MM.1S (cell line): ENCODE measurements around the gene RNF212.
A peak's percentile ranks its signal among the peaks of the same experiment; 100 is the strongest.

ENCODE experiments used
- DNase-seq: peaks from one replicate; pipeline ENCODE4 v3.0.0-alpha.2; 2015
- H2AFZ ChIP-seq: fragments of 300-600 bp; sonication (generic); 2 replicates; pipeline ENCODE4 v1.6.0; 2016; ENCODE audit warnings: antibody characterized with exemption, low read length
- H3F3A ChIP-seq: fragments of 300-600 bp; sonication (generic); 2 replicates; pipeline ENCODE4 v1.6.1; 2016; ENCODE audit warnings: mild to moderate bottlenecking, antibody characterized with exemption, low read length, moderate library complexity, mixed read lengths; ENCODE audit not compliant: insufficient read depth
- H3K27ac ChIP-seq: fragments of 300-600 bp; sonication (generic); 2 replicates; pipeline ENCODE4 v1.5.1; 2016; ENCODE audit warnings: mild to moderate bottlenecking, low read length
- H3K27me3 ChIP-seq: fragments of 300-600 bp; sonication (generic); replicated peaks from 2 replicates; pipeline ENCODE4 v1.6.0; 2016; ENCODE audit warnings: low read length; ENCODE audit not compliant: insufficient read depth
- H3K36me3 ChIP-seq: fragments of 300-600 bp; sonication (generic); replicated peaks from 2 replicates; pipeline ENCODE4 v1.6.1; 2016; ENCODE audit warnings: mild to moderate bottlenecking, low read length, mixed read lengths; ENCODE audit not compliant: insufficient read depth
- H3K4me1 ChIP-seq: fragments of 300-600 bp; sonication (generic); 2 replicates; pipeline ENCODE4 v1.6.1; 2016; ENCODE audit warnings: low read length, mixed read lengths
- H3K4me2 ChIP-seq: fragments of 300-600 bp; sonication (generic); 2 replicates; pipeline ENCODE4 v1.6.0; 2016; ENCODE audit warnings: low read depth, low read length
- H3K4me3 ChIP-seq: fragments of 300-600 bp; sonication (generic); 2 replicates; pipeline ENCODE4 v1.5.1; 2016; ENCODE audit warnings: low read length, mixed read lengths
- H3K79me2 ChIP-seq: fragments of 300-600 bp; sonication (generic); 2 replicates; pipeline ENCODE4 v1.6.1; 2016; ENCODE audit warnings: mixed run types, low read length, mixed read lengths
- H3K9ac ChIP-seq: fragments of 300-600 bp; sonication (generic); 2 replicates; pipeline ENCODE4 v1.6.1; 2016; ENCODE audit warnings: low read length, mixed read lengths
- H3K9me2 ChIP-seq: fragments of 300-600 bp; sonication (generic); replicated peaks from 2 replicates; pipeline ENCODE4 v1.6.1; 2016; ENCODE audit warnings: mild to moderate bottlenecking, low read length, mixed read lengths; ENCODE audit not compliant: insufficient read depth
- H3K9me3 ChIP-seq: fragments of 300-600 bp; sonication (generic); replicated peaks from 2 replicates; pipeline ENCODE4 v1.6.1; 2016; ENCODE audit warnings: mild to moderate bottlenecking, low read length, mixed read lengths; ENCODE audit not compliant: insufficient read depth
- H4K20me1 ChIP-seq: fragments of 300-600 bp; sonication (generic); 2 replicates; pipeline ENCODE4 v1.6.1; 2016; ENCODE audit warnings: mild to moderate bottlenecking, low read length, moderate library complexity, mixed read lengths; ENCODE audit not compliant: insufficient read depth
- EZH2 ChIP-seq: fragments of 300-600 bp; sonication (generic); optimal IDR thresholded peaks from 2 replicates; pipeline ENCODE3; 2017; ENCODE audit warnings: low read depth, mild to moderate bottlenecking, antibody characterized with exemption, low read length, mixed read lengths
- EZH2phosphoT487 ChIP-seq: fragments of 300-600 bp; sonication (generic); IDR thresholded peaks from 2 replicates; pipeline ENCODE4 v1.6.1; 2018; ENCODE audit warnings: antibody characterized with exemption, low read length
- TF ChIP-seq, protein P1 (sequence below): fragments of 300-600 bp; sonication (generic); IDR thresholded peaks from 2 replicates; pipeline ENCODE4 v1.5.1; 2016; ENCODE audit warnings: antibody characterized with exemption, low read length, mixed read lengths

Gene RNF212

DNA sequence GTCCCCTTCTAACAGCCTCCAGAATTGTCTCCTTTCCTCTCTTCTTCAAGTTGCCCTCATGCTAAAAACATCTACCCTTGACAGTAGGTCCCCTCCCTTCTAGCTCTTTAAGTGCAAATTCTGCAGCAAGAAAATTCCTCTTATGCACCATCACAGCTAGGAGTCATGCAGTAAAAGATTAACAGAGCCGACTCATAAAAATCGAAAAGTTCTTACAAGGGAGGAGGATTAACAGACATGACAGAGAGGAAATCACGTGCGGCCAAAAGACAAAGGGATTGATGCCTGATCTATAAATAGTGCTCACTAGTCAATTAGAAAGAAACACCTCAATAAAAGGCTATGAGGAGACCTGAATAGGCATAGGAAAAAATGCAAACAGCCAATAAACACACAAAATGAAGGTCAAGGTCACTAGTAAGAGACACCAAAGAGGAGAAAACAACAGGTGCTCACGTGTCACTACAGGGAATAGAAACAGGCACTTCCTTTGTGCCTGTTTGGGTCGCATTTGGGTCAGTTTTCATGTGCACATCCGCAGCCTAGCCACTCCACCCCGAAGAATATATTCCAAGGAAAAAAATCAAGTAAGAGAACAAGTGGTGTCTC, 3.4 kb downstream of the RNF212 start:
- peak overlapping the region; percentile 9; the same call in 1 of the 2 replicates for H3K4me2 ChIP-seq
- no peaks in the 10 kb centered on the region for H3K36me3 ChIP-seq
- TF ChIP-seq, protein P1, sequence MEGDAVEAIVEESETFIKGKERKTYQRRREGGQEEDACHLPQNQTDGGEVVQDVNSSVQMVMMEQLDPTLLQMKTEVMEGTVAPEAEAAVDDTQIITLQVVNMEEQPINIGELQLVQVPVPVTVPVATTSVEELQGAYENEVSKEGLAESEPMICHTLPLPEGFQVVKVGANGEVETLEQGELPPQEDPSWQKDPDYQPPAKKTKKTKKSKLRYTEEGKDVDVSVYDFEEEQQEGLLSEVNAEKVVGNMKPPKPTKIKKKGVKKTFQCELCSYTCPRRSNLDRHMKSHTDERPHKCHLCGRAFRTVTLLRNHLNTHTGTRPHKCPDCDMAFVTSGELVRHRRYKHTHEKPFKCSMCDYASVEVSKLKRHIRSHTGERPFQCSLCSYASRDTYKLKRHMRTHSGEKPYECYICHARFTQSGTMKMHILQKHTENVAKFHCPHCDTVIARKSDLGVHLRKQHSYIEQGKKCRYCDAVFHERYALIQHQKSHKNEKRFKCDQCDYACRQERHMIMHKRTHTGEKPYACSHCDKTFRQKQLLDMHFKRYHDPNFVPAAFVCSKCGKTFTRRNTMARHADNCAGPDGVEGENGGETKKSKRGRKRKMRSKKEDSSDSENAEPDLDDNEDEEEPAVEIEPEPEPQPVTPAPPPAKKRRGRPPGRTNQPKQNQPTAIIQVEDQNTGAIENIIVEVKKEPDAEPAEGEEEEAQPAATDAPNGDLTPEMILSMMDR: no peak
- TF ChIP-seq EZH2phosphoT487 (no peak), EZH2 (no peak)
- no peak overlapping the region for H3K4me3 ChIP-seq
- DNase-seq: no peak
- 0 out of 2 replicates have a peak, but pooled peaks cover 4% of the 10 kb centered on the region for H3K4me1 ChIP-seq
- H4K20me1 ChIP-seq: no peaks in the 10 kb centered on the region
- H3K79me2 ChIP-seq: no peaks in the 10 kb centered on the region
- H2AFZ ChIP-seq: no peak overlapping the region
- H3K9ac ChIP-seq: no peak overlapping the region
- no peak overlapping the region for H3K27ac ChIP-seq
- no peaks in the 10 kb centered on the region for H3F3A ChIP-seq
- no peaks in the 10 kb centered on the region for H3K9me2 ChIP-seq
- no peaks in the 10 kb centered on the region; the same call in 1 of the 2 replicates for H3K27me3 ChIP-seq
- no peaks in the 10 kb centered on the region for H3K9me3 ChIP-seq

DNA sequence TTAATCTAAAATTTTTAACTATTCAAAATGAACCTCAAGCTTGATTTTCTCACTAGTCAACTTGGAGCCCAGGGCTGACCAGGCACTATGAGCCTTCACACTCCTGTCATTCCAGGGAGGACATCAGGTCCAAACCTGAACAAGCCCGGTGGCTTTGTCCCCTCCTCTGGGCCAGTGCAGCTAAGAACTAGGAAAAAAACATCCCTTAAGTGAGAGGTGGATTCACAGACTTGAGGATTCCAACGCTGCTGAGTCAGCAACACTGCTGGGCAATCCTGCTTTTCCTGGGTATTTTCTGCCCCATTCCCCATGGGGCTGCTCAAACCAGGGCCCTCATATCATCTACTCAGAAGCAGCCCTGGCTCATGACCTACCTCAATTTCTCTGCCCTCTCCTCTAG, 4.0 kb downstream of the RNF212 start:
- DNase-seq: no peak
- no peak overlapping the region for H3K9ac ChIP-seq
- no peak overlapping the region for H3K4me2 ChIP-seq

DNA sequence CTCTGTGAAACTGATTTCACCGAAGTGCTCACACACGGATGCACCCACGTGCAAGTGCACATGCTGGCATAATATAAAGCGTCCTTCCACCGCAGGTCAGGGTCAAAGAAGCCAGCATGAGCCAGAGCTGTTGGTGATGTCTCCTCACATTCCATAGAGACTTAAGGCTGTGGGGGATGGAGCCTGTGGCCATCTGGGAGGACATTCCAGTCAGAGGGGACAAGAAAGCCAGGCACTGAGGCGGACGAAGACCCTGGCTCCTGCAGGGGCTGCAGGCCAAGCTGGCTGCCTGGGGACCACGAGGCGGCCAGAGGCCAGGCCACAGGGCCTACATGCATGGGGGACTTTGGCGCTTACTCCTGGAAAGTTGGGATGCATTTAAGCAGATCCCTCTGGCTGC, 7.7 kb downstream of the RNF212 start:
- Histone ChIP-seq H2AFZ (no peak overlapping the region), H3K27me3 (peaks cover 5% of the 10 kb centered on the region; the same call in 1 of the 2 replicates), H3K36me3 (no peaks in the 10 kb centered on the region), H3K4me1 (0 out of 2 replicates have a peak, but pooled peaks cover 4% of the 10 kb centered on the region), H3K9ac (no peak overlapping the region), H3K9me3 (no peaks in the 10 kb centered on the region), H3K4me2 (no peak overlapping the region), H3F3A (no peaks in the 10 kb centered on the region), H3K9me2 (no peaks in the 10 kb centered on the region), H4K20me1 (no peaks in the 10 kb centered on the region), H3K4me3 (no peak overlapping the region), H3K27ac (no peak overlapping the region), H3K79me2 (no peaks in the 10 kb centered on the region)
- DNase-seq: no peak
- no peak for TF ChIP-seq EZH2phosphoT487
- TF ChIP-seq EZH2: no peak
- TF ChIP-seq, protein P1: no peak

More for the DNA sequence above, 4.0 kb downstream of the RNF212 start:
- H3K4me3 ChIP-seq: no peak overlapping the region
- no peaks in the 10 kb centered on the region for H3K9me2 ChIP-seq
- no peaks in the 10 kb centered on the region for H3K36me3 ChIP-seq
- TF ChIP-seq EZH2phosphoT487 (no peak), EZH2 (no peak)
- TF ChIP-seq, protein P1: no peak
- no peak overlapping the region for H3K27ac ChIP-seq
- no peaks in the 10 kb centered on the region for H3K9me3 ChIP-seq
- H2AFZ ChIP-seq: no peak overlapping the region
- H3K4me1 ChIP-seq: 0 out of 2 replicates have a peak, but pooled peaks cover 4% of the 10 kb centered on the region
- H3K79me2 ChIP-seq: no peaks in the 10 kb centered on the region
- H4K20me1 ChIP-seq: no peaks in the 10 kb centered on the region
- H3F3A ChIP-seq: no peaks in the 10 kb centered on the region
- no peaks in the 10 kb centered on the region; the same call in 1 of the 2 replicates for H3K27me3 ChIP-seq
